HEK293 (cell line): ENCODE data around the gene RBM4.

Experiments used
- CTCF ChIA-PET: fragments of 350-600 bp; formaldehyde crosslinking; extraction: SDS; loops from one replicate; lab custom pipeline; 2021; ENCODE audit warnings: antibody characterized with exemption; lab: Yijun Ruan, JAX
- POLR2A ChIA-PET: fragments of 300-600 bp; formaldehyde crosslinking; extraction: SDS; loops from one replicate; lab custom pipeline; 2020; ENCODE audit warnings: antibody characterized with exemption, inconsistent platforms; lab: Yijun Ruan, JAX
- H3K27ac ChIP-seq: fragments of 200-500 bp; sonication (Bioruptor generic); 2 replicates; pipeline ENCODE4 v1.5.1; 2014; ENCODE audit warnings: low read depth, low read length, control low read depth, inconsistent platforms; ENCODE audit errors: extremely low read depth
- H3K36me3 ChIP-seq, 2 experiments: fragments of 200-500 bp in 1 of 2; sonication (Bioruptor generic) in 1 of 2; 1 replicate in 1 of 2; 2 replicates in 1 of 2; pipeline ENCODE4 v1.5.1; 2014 to 2017; ENCODE audit warnings: inconsistent platforms in 2 of 2, low read length in 2 of 2; ENCODE audit not compliant: control insufficient read depth in 2 of 2, insufficient read depth in 1 of 2
- H3K4me1 ChIP-seq: fragments of 200-500 bp; sonication (Bioruptor generic); 2 replicates; pipeline ENCODE4 v1.5.1; 2014; ENCODE audit warnings: mild to moderate bottlenecking, low read length, inconsistent platforms; ENCODE audit not compliant: control insufficient read depth, insufficient read depth
- H3K4me3 ChIP-seq: 2 replicates; pipeline ENCODE4 v1.5.1; 2011; ENCODE audit warnings: low read depth, mild to moderate bottlenecking, control low read depth, low read length, moderate library complexity
- H3K9me3 ChIP-seq: fragments of 200-500 bp; sonication (Bioruptor generic); 2 replicates; pipeline ENCODE4 v1.5.1; 2014; ENCODE audit warnings: low read depth, low read length, inconsistent platforms; ENCODE audit not compliant: control insufficient read depth, insufficient read depth
- BCL11A ChIP-seq: fragments of 450-650 bp; formaldehyde crosslinking; IDR thresholded peaks from 2 replicates; pipeline ENCODE4 v1.5.1; 2016; ENCODE audit warnings: low read depth, missing biosample characterization, missing genetic modification characterization
- GLI4 ChIP-seq: fragments of 450-650 bp; formaldehyde crosslinking; IDR thresholded peaks from 2 replicates; pipeline ENCODE4 v1.5.1; 2016; ENCODE audit warnings: missing biosample characterization, missing genetic modification characterization
- GLIS2 ChIP-seq: fragments of 450-650 bp; formaldehyde crosslinking; IDR thresholded peaks from 2 replicates; pipeline ENCODE4 v1.5.1; 2016; ENCODE audit warnings: missing biosample characterization, missing genetic modification characterization
- KLF16 ChIP-seq: fragments of 450-650 bp; formaldehyde crosslinking; IDR thresholded peaks from 2 replicates; pipeline ENCODE4 v1.5.1; 2017; ENCODE audit warnings: missing biosample characterization, missing genetic modification characterization
- ZBTB10 ChIP-seq: fragments of 450-650 bp; formaldehyde crosslinking; IDR thresholded peaks from 2 replicates; pipeline ENCODE4 v1.5.1; 2016; ENCODE audit warnings: missing biosample characterization, missing genetic modification characterization
- ZBTB11 ChIP-seq: fragments of 450-650 bp; formaldehyde crosslinking; conservative IDR thresholded peaks from 2 replicates; pipeline ENCODE4 v1.5.1; 2016; ENCODE audit warnings: low read depth, missing biosample characterization, missing genetic modification characterization
- ZBTB26 ChIP-seq: fragments of 450-650 bp; formaldehyde crosslinking; optimal IDR thresholded peaks from 2 replicates; pipeline ENCODE3; 2016; ENCODE audit warnings: missing biosample characterization, mild to moderate bottlenecking, missing genetic modification characterization
- ZNF26 ChIP-seq: fragments of 450-650 bp; formaldehyde crosslinking; IDR thresholded peaks from 2 replicates; pipeline ENCODE4 v1.5.1; 2016; ENCODE audit warnings: missing biosample characterization, missing genetic modification characterization
- ZNF391 ChIP-seq: fragments of 450-650 bp; formaldehyde crosslinking; IDR thresholded peaks from 2 replicates; pipeline ENCODE4 v1.5.1; 2016; ENCODE audit warnings: low read depth, missing biosample characterization, missing genetic modification characterization, borderline replicate concordance
- ZNF423 ChIP-seq: fragments of 450-650 bp; formaldehyde crosslinking; IDR thresholded peaks from 2 replicates; pipeline ENCODE4 v1.5.1; 2016; ENCODE audit warnings: missing biosample characterization, missing genetic modification characterization
- ZNF488 ChIP-seq: fragments of 450-650 bp; formaldehyde crosslinking; IDR thresholded peaks from 2 replicates; pipeline ENCODE4 v1.5.1; 2016; ENCODE audit warnings: missing biosample characterization, missing genetic modification characterization
- ZNF664 ChIP-seq: fragments of 450-650 bp; formaldehyde crosslinking; IDR thresholded peaks from 2 replicates; pipeline ENCODE4 v1.5.1; 2016; ENCODE audit warnings: missing biosample characterization, missing genetic modification characterization
- ZNF76 ChIP-seq: fragments of 450-650 bp; formaldehyde crosslinking; IDR thresholded peaks from 2 replicates; pipeline ENCODE4; 2016; ENCODE audit warnings: low read depth, missing biosample characterization, missing genetic modification characterization, borderline replicate concordance
- ZSCAN18 ChIP-seq: fragments of 450-650 bp; formaldehyde crosslinking; IDR thresholded peaks from 2 replicates; pipeline ENCODE4 v1.5.1; 2016; ENCODE audit warnings: missing biosample characterization, missing genetic modification characterization

RBM4 gene

GRCh38 chr11:66593303-66593635 is 45.2 kb upstream of the RBM4 start (continued):
- 0 out of 2 replicates have a peak, but pooled peaks have one; percentile 1 for TF ChIP-seq ZBTB11 (tag by site-specific recombination)
- peak; percentile 16 for TF ChIP-seq ZBTB26
- TF ChIP-seq GLIS2, result peak; percentile 53
- no peak for TF ChIP-seq ZNF76

GRCh38 chr11:66593650-66594049 is 44.9 kb upstream of the RBM4 start:
- Histone ChIP-seq H3K4me3 (peak overlapping the region; percentile 67), H3K36me3 (peaks cover 0 to 14% of the 10 kb centered on the region in 2 experiments; a peak in 2 of 3 replicates), H3K9me3 (no peaks in the 10 kb centered on the region), H3K27ac (peak overlapping the region; percentile 11; the same call in 1 of the 2 replicates), H3K4me1 (no peaks in the 10 kb centered on the region)
- CTCF ChIA-PET, result interaction anchor here (0.6 to 2.2 kb wide), 6 partner anchors 16 to 85 kb away, joined by 4 to 16 read pairs (median 6); partner anchors contain the start of genes RBM4B and ZDHHC24
- POLR2A ChIA-PET, result interaction anchor here (0.9 to 2.4 kb wide), 4 partner anchors 9 to 84 kb away, joined by 3 to 12 read pairs (median 4); partner anchors contain the start of genes ACTN3, RBM4B and ZDHHC24
- TF ChIP-seq ZNF488 (tag by site-specific recombination) (no peak), ZNF391 (tag by site-specific recombination) (no peak), ZBTB26 (no peak), ZSCAN18 (tag by site-specific recombination) (no peak), ZNF664 (no peak), ZNF26 (tag by site-specific recombination) (no peak), ZBTB10 (tag by site-specific recombination) (no peak), ZNF423 (tag by site-specific recombination) (no peak), GLI4 (no peak), KLF16 (tag by site-specific recombination) (no peak), BCL11A (tag by site-specific recombination) (no peak)
